Renal pelvis (tissue), 4 donors: ENCODE data around the gene RASAL2. TPM values are rescaled to one million over a fixed set of nuclear protein-coding genes. Genes with fewer than 3 reads are reported as not detected.
"Not testable (repeated sequence)": the region's sequence is repeated elsewhere in the genome, so short reads cannot be mapped to it uniquely, and the experiment has no call there.

Experiments used
- DNase-seq: peaks from one replicate; pipeline ENCODE4 v3.0.0-alpha.2; 2013
- polyA plus RNA-seq, 3 donors: library from polyadenylated mRNA; unstranded; fragments of 120-200 nt; gene quantifications; one replicate each; pipeline ENCODE4 v1.2.1, GENCODE V29; 2013; ENCODE audit not compliant: insufficient read length in 3 of 3

RASAL2 gene
- polyA plus RNA-seq, 3 donors, result 18.1 to 22.6 (median 22.4) TPM

DNA sequence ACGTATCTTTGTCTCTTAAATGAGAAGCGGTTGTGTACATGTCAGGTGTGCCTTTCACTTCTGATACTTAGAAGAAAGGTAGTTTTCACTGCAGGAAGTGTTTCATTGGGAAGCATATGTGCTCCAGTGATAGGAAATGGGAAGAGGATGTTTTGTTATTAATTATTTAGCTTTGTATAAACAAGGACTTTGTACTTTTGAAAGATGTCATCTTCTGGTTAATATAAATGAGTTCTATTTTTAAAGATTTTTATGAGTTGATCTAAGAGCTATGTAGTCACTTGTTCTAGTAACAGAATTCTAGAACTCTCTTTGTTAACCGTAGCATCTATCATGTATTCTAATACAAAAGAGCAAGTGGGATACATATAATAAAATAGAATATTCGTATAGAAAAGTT, 130.5 kb downstream of the RASAL2 start:
- DNase-seq, result no peak

DNA sequence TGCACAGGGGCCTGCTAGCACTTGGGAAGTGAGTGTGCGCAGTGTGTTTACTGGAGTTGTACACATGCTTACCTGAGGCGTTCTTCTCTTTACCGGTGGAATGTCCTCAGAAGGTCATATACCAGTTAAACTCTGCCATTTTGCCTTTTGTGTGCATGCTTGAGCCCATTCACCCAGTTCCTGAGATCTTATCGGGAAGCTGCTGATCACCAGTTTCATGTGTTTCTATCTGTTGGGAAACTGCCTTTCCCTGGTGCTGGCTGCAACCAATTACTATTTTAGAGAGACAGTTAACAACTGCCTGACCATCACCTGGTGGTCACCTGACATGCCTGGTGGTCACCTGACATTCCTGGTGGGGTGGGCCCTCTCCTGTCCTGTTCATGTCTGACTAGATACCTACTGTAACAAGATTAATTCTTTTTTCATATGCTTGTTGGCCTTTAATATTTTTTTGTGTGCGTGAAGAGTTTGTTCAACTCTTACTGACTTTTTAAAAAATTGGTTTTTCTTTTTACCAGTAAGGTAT, 137.0 kb downstream of the RASAL2 start:
- no peak for DNase-seq

DNA sequence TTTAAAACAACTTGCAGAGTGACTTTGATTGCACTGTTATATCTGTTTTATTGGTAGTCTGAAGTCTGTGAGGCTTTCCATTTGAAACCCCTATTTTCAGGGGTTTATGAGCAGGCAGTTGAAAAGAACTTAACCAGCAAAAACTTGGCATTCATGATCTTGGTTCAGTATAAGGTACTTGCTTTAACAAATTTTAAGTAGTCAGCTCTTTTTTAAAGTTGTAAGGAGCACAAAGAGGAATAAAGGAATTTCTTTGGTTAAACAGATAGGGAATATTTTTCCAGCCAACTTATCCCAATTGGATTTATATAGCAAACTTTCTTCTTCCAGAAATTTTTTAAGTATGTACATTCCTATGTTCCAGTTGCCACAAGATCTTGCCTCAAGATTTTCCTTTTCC, 138.2 kb downstream of the RASAL2 start:
- DNase-seq, result no peak

DNA sequence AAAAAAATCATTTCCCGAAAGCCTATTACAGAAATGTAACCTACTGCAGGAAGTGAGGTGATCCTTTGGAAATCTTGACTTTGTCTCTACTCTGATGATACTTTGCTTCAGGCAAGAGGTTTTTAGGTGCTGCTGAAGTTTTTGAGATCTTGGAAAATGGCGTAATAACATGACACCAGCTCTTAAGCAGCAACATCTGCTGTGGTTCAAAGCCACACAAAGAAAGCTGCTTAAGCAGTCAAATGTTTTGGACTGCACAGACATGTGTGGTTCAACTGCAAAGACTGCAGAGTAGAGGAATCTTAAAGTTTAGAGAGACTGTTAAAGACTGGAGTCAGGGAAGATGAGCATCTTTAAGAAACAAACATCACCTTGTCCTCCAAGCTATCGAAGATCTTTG, 139.0 kb downstream of the RASAL2 start:
- no peak for DNase-seq

DNA sequence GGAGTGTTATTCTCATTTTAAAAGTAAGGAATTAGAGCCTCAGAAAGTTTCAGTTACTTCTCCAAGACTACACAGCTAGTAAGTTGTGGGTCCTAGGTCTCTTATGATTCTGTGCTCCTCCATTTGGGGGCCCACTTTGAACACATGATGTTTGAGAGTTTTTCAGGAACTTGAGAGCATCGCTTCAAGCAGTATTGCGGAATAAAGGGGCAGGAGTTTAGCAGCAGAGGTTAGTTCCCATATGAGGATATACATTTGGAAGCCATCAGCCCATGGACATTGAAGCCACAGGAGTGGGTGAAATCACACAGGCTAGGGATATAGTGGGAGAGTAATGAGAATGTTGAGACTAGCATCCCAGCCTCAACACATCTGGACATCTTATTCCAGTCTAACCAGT, 143.2 kb downstream of the RASAL2 start:
- no peak for DNase-seq

DNA sequence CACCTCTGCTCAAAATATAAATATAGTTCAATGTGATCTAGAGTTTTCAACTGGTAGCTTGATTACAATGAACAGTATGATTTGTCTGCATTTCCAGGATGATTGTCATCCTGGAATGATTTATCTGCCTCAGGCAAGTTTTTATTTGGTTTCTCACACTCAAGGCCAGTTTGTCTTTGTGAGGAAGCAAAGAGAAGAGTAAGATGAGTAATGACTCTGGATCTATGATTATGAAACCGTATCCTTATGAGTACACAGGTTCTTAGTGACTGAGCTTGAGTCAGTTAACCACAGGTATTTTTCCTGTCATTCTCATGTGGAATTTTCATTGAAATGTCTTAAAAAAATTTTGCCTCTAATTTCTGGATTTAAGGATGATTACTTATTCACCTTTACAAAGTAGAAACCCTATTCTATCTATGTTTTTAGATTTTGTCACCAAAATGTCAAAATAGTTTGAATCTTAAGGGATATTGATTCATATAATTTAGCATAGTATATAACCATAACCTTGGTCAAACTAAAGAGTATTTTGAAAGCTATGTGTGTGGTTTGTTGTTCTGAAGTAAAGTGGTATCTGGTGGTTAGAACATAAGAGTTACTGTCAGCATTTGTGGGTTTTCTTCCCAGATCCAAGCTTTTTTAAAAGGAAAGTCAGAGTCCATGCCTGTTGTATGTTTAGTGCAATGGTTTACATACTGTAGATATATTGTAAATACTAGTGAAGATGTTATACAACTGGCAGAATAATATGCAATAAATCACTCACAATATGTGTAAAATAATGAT, 145.0 kb downstream of the RASAL2 start:
- DNase-seq, result no peak

DNA sequence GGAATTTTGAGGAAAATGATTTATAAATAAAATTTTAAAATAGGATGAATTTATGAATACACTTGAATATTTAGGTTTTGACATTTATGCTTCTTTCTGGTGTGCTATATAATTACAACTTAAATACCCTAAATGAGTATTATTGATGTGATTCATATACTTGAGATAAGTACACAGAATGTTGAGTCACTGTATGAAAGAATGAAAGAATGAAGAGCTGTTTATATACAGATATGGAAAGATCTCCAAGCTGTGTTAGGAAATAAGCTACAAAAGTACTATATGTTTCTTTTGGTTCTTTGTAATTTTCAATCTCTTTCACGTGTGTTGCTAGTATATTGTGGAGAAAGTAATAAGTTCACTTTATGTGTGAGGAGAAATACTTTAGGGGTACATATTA, 147.2 kb downstream of the RASAL2 start:
- DNase-seq, result no peak

DNA sequence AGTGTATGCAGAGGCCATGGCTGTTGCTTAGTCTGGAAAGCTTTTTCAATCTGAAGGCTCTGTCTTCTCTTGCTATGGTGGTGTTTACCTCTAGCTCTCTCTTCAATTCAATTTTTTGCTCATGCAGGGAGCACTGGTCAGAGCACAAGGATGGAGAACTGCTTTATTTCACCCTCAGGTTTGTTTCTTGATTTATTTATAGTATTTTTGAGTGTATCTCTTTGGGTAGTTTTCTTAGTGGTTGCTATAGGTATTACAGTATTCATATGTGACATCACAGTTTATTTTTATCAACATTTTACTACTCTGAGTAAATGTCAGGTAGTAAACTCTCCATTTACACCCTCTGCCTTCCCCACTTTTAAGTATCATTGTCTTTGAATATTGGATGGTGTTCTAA, 147.9 kb downstream of the RASAL2 start:
- DNase-seq, result no peak

DNA sequence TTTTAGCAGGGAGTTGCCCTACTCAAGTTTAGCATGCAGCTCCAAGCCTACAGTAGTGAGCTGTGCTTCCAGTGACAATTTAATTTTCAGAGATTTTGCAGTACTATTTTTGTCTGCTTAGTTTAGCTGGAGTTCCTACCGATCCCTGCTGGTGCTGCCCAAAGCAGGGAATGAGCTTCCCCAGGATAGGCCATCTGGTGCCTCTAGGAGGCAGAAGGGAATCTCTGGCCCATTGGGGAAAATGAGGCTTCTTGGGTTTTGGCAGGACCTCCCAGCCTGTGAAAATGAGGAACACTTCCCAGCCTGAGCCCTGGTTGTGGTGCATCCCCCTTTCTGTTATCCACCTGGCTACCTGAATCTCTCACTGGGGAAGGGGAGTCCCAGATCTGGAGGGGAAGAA, 149.2 kb downstream of the RASAL2 start:
- DNase-seq, result no peak

DNA sequence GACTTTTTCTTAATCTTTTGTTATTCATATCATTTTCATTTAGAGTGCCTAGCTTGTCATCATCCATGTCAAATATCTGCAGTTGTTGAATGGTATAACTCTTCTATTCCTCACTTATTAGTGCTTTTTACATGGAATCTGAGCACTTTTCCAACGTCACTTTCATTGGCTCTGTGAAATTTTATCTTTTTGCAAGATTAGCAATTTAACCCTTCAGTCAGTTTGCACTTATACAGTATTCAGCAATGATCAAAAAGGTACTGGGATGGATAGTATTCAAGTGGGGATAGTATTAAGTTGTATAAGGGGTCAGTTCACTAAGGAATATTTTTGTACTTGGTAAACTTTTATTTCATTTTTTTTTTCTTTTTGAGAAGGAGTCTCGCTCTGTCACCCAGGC, 150.0 kb downstream of the RASAL2 start:
- no peak for DNase-seq

DNA sequence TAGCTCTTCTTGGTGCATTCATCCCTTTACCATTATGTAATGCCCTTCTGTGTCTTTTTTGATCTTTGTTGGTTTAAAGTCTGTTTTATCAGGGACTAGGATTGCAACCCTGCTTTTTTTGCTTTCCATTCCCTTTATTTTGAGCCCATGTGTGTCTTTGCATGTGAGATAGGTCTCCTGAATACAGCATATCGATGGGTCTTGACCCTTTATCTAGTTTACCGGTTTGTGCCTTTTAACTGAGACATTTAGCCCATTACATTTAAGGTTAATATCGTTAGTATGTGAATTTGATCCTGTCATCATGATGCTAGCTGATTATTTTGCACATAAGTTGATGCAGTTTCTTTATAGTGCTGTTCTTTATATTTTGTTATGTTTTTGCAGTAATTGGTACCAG, 154.4 kb downstream of the RASAL2 start:
- DNase-seq, result not testable (repeated sequence)

DNA sequence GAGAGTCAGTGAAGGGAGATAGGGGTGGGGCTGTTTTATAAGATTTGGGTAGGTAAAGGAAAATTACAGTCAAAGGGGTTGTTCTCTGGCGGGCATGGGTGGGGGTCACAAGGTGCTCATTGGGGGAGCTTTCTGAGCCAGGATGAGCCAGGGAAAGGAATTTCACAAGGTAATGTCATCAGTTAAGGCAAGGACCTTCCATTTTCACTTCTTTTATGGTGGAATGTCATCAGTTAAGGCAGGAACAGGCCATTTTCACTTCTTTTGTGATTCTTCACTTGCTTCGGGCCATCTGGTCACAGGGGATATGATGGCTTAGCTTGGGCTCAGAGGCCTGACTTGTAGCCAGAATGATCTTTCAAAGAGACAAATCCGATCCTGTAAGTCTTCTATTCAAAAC, 159.7 kb downstream of the RASAL2 start:
- not testable (repeated sequence) for DNase-seq

DNA sequence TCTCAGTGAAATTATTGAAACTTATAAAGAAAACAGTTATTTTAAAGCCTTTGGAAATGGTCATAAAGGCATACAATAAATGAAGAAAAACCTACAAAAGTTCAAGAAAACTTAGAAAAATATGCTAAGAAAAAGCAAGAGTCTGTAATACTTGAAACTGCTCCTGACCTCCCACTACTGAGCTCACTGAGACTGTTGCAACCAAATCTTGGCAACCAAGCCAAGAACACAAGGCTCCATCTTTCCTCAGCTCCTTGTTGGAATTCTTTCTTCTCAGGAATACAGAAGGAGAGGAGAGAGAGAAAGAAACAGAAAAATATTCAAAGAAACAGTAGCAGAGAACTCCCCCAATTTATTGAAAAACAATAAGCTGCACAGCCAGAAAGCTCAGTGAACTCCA, 160.5 kb downstream of the RASAL2 start:
- DNase-seq, result no peak

DNA sequence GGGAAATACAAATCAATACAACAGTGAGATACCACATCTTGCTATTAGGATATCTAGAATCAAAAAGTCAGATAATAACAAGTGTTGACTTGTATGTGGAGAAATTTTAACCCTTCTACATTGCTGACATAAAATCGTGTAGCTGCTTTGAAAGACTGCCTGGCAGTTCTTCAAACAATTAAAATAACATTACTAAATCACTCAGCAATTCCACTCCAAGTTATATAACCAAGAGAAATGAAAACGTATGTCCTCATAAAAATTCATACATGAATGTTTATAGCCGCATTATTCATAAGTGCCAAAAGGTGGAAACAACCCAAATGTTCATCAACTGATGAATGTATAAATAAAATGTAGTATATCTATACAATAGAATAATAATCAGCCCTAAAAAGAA, 164.6 kb downstream of the RASAL2 start:
- DNase-seq, result no peak

DNA sequence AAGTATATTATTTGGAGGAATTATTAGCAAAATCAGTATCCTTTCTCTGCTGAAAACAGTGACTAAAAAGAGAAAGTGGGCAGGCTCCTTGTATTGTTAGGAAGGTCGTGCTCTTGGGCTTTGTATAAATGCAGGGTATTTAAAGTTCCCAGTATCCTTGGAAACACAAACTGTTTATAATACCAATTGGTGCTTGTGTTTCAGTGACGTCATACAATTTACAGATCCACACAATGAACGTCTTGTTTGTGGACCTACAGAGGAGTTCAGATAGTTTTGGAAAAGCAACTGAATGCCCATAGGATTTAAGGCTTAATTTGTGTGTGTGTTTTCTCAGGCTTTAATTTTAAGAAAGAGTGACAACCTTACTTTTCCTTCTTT, 168.2 kb downstream of the RASAL2 start:
- DNase-seq, result peak; percentile 36

DNA sequence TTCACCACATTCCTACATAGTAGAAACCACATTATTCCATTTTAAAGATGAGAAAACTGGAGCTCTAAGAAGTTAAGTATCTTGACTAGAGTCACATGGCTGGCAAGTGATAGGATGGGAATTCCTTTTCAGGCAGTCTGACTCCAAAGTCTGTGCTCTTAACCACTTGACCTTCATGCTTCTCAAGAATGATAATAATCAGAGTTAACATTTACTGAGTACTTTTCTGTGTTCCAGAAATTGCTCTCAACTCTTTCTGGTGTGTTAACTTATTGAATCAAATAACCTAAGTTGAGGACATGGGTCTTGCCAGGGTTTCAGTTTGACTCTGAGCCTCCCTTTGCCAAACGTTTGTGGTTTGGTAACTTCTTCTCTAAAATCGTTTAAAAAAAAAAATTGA, 169.4 kb downstream of the RASAL2 start:
- DNase-seq, result no peak

DNA sequence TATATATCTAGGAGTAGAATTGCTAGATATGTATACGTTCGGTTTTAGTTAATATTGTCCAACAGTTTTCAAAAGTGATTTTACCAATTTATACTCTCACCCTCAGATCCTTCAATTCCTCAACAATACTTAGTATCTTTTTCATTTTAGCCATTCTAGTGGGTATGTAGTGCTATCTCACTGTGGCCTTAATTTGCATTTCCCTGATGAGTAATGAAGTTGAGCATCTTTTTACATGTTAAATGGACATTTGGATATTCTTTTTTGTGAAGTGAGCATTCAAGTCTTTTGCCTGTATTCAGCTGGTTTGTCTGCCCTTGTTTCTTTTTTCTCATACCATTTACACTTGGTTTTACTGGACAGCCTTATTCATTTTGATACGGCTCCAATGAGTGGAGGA, 172.2 kb downstream of the RASAL2 start:
- no peak for DNase-seq

DNA sequence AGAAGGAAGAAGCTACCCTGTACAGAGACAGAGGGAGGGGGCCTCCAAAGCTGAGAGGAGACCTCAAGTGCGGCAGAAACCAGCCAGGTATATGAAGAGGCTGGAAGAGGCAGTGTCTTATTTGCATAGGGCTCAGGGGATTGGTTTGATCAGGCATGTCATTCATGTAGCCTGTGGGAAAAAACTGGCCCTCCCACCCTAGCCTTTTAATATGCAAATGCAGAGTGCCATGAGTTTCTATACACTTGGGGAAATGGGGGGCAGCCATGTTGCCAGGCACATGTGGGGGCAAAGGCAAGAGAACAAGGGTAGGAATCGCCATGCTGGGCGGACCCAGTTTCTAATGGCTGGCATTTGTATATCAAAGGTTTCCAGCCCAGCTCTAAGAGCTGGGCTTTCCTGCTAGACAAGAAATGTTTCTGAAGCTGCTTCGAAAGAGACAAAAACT, 172.7 kb downstream of the RASAL2 start:
- no peak for DNase-seq

DNA sequence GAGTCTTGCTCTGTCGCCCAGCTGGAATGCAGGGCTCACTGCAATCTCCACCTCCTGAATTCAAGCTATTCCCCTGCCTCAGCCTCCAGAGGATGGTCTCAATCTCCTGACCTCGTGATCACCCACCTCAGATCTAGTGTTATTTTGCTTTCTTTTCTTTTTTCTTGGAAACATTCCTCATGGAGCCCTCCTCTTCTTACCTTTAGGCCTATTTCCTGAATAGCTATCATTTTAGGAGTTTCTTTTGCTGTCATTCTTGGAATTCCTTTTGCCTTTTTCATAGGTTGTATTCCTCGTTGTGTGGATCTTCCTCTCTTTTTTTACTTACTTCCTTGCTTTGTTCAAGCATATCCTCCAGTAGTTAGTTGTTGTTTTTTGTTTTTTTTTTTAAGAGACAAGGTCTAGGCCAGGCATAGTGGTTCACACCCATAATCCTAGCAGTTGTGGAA, 173.8 kb downstream of the RASAL2 start:
- peak; percentile 26 for DNase-seq

DNA sequence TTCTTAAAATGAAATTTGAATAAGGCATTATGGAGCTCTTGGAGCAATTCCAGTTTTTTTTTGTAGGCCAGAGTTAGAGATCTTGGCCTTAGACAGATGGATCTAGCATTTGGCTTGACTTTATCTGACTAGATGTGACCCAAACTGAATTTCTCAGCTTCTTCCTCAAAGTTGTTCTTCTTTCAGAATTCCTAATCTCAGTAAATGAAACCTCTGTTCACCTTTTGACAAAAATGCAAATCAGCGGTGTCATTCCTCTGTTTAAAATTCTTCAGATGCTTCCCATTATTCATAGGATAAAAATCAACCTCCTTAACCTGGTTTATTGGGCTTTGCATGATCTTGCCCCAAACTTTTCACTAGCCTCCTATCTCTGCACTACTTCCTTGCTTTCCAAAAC, 177.6 kb downstream of the RASAL2 start:
- DNase-seq, result no peak

DNA sequence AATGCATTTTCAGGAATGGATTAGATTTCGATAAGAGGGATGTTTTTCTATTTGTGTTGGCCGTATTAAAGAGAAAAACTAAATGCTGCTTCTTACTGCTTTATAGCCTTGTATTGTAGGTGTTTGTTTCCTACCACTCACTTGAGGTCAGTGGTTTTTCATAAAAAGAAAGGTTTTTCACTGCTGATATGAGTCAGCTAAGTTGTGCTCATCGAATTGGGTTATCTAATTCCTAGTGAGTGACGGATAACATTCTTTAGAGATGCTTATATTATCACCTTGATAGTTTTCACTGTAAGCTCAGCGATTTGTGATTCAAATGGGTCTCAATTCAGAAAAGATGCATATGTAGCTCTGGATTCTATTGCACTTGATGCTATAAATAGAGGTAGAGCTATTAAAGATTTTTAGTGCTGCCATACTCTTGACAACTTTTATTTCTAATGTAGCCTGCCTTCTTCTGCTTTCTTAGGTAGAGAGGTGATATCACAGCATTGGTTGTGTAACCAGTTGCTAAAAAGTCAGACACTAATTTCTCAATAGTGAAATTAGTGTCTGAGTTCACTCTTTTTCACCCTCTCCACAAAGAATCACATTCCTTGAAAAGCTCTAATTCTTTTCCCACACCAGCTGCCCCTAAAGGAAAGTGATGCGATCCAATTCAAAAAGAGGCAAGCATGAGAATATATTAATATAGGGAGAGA, 180.0 kb downstream of the RASAL2 start:
- no peak for DNase-seq

DNA sequence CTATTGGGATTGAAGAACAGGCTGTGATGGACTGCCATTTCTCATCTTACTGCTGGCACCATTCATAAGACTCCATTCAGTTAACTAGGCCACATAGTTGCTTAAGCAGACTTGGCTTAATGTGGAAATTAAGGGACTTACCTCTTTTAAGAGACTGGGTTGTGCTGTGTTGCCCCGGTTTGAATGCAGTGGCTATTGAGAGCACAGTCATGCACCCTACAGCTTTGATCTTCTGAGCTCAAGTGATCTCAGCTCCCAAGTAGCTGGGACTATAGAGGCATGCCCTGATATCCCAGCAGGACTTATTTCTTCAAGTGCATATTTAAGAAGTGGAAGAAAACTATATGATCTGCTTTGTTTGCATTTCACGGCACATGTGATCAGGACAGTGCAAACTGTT, 181.1 kb downstream of the RASAL2 start:
- DNase-seq, result no peak

DNA sequence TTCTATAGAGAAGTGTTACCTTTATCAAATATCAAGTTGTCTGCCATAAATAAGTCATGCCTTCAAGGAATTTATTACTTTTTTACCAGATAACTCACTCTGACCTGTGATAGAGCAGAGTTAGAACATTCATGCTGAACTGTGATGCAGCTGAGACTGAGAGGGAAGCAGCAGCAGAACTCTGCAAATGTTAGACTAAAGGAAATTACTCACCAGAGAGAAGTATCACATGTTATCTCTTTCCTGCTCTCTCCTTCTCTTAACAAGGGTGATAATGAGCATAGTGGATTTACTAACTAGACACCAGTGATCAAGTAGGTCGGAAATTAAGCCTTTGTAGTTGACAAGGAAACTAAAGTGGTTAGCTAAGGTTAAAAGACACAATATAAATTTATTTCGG, 181.6 kb downstream of the RASAL2 start:
- no peak for DNase-seq
